Stimulated activated CD8-positive, alpha-beta memory T cell treated with anti-CD3 and anti-CD28 coated beads, Interleukin-7, amount 100 ng/mL, for 24 hours (primary cell): ENCODE results near the gene PPP2CA.
A peak's percentile ranks its signal among the peaks of the same experiment; 100 is the strongest.
"Not testable (repeated sequence)": the region's sequence is repeated elsewhere in the genome, so short reads cannot be mapped to it uniquely, and the experiment has no call there.

Source experiments
- DNase-seq: peaks from one replicate; pipeline ENCODE4 v3.0.0-alpha.2; 2020; ENCODE audit warnings: low read depth

The PPP2CA gene

GRCh38 chr5:134245101-134245604 lies 19.3 kb upstream of the PPP2CA start:
- DNase-seq: no peak

DNA sequence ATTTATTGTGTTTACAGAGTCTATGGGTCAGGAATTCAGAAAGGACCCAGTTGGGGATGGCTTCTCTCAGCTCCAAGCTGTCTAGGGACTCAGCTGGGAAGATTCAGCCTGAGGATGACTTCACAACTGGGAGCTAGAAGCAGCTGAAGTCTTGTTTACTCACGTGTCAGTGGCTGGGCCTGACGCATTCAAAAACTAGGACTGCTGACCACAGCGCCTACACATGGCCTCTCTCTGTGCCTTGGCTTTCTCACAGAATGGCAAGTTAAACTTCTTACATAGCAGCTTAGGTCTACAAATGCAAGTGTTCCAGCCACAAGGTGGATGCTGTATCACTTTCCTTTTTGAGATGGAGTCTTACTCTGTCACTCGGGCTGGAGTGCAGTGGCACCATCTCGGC lies 16.3 kb upstream of the PPP2CA start:
- no peak for DNase-seq

DNA sequence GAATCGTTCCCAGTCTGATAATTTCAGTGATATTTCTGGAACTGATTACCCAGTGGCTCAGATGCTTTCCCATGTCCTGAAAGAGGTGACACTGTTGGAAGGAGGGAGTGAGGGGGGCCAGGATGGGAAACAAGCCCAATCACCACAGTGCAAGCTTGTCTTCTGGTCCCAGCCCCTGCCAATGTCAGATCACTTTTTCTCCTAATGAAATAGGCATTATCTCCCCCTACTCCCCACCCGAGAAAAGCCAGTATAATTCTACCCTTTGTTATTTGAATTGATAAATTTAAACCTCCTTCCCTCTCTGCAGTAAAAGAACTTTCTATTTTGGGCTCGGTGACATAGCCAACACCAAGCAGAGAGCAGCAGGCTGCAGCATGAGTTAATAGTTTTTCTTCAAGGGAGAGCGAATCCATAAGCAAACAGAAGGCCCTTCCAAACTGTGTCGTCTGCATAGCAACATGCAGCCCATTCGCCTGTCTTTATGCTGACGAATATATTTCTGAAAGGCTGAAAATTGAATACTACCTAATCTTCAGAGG lies 14.6 kb upstream of the PPP2CA start:
- DNase-seq: no peak

DNA sequence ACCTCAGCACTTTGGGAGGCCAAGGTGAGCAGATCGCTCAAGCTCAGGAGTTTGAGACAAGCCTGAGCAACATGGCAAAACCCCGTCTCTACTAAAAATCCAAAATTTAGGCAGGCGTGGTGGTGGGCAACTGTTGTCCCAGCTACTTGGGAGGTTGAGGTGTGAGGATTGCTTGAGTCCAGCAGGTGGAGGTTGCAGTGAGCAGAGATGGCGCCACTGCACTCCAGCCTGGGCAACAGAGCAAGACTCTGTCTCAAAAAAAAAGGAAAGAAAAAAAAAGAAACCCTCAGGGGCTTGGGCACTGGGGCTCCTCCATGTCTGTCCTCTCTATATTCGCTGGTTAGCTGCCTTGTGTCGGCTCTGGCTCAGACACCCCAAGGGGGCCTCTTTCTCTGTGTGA lies 10.9 kb upstream of the PPP2CA start:
- DNase-seq: no peak

- DNase-seq: no peak
These were observed 10.4 kb upstream of the PPP2CA start for GRCh38 chr5:134236318-134236717.

DNA sequence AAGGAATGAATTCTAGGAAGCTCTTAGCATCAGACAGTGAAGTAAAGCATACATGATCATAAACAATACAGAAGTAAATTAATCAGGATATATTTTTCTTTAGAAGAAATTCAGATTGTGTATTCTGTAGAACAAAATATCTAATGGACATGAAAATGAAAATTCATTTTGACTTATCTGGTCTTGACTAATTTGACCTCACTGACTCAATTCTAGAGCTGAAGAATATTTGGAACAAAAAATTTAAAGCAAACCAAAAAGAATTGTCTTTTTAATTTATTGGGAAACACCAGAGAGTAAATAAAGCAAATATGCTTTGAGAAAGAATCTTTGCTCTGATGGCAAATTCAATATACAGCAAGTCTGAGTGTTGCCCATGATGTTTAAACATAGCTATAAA lies 2.8 kb upstream of the PPP2CA start:
- DNase-seq: no peak

DNA sequence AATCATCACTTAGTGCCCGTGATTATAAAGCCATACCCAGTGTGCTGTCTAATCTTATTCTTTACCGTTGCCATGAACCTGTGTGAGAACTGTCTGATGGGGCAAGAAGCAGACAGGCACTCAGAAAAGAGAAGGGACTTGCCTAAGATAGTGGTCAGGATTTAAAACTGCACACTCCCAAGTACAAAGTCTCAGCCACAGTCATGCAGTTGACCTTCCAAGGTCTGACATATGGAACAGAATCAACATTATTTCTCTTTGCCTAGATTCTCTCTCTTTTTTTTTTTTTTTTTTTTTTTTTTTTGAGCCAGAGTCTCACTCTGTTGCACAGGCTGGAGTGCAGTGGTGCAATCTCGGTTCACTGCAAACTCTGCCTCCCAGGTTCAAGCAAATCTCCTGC lies 1.9 kb upstream of the PPP2CA start:
- DNase-seq: no peak

DNA sequence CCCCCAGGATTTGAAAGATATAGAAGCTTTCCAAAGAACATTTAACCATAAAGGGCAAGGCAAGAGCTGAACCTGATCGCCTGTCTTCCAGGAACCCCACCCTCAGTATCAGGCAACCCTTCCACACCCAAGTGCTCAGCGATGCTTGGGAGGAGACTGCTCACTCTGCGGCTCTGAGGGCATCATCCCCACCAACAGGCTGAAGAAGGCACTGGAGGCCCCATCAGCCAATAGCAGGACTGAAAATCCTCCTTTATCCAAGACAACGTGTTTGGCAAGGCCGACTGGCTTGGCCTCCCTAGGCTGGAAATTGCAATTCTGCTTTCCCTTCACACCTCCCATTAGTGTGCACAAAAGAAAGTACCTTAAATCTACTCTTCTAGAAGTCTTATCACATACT lies 1.4 kb upstream of the PPP2CA start:
- DNase-seq: no peak

DNA sequence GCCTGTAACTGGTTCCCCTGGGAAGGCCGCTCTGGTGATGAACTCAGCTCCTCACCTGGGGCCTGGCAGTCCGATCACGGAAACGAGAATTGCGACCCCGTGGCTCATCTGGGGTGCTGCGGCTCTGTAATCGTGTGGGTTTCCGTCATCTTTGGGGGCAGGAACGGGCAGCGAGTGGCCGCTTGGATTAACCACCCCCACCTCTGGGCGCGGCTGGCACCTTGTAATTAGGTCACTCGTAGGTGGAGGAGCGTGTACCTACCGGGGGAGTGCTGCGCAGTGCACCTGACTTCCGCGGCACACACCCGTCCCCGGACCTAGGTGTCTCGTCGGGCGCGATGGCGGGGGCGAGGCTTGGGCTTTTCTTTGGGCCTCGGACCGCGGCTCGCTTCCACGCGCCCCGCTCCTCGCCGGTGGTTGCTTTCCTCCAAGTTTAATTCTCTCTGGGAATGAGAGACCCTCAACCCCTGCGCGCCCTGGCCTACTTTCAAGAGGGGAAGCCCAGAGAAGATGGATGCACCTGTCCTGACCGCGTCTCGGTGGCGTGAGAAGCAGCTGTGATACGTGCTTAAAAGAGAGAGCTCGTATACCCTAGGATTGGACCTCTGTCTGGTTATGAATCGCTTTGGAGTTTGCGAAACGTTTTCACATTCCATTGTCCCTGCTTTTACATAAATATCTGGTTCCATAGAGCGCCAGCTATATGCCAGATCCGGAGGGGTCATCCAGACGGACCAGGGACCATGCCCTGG lies 744 bp upstream of the PPP2CA start:
- no peak for DNase-seq

DNA sequence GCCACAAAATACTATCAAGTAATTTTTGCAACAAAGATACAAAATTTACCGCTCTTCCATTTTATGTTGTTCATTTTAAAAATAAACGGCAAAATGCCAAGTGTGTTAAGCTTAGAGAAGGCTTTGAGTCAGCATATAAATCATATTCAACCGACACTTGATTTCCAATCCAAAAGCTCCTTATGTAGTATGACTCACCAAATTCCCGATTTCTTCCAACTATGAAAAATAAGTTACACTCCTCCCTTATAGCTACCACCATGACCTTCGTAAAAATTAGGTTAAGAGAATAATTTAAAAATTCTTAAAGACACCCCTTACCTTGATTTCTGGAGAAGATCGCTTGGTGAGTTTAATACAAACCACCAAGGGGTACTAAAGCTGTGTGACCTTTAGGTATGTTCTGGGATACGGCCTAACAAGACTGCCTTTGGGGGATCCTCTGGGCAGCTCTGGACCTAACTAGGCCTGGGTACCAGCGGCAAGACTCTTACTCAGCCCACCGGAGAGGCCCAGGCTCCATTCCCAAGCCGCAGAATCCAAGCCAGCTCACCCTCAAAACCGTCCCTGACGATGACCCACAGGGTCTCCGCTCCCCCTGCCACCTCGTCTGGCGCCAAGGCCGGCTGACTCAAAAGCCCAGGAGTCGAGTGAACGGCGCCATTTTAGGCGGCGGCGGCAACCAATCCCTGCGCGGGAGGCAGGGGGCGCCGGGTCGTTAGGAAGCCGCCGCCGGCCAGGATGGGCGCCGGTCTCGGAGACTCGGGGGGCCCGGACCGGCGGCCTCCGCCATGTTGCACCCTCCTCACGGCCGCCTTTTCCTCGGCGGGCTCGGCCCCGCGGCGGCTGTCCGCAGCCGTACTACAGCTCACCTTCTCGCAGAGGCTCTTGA lies 739 bp downstream of the PPP2CA start:
- DNase-seq: peak; percentile 28

- DNase-seq: no peak
These were observed 2.2 kb downstream of the PPP2CA start for GRCh38 chr5:134223406-134224248.

DNA sequence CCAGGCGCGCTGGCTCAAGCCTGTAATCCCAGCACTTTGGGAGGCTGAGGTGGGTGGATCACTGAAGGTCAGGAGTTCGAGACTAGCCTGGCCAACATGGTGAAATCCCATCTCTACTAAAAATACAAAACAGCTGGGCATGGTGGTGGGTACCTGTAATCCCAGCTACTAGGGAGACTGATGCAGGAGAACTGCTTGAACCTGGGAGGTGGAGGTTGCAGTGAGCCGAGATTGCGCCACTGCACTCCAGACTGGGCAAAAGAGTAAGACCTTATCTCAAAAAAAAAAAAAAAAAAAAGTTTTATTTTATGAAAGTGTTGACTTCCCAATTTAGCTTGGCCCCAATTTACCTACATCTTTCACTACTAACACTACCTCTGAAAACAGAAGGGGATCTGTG lies 4.2 kb downstream of the PPP2CA start:
- not testable (repeated sequence) for DNase-seq

GRCh38 chr5:134215757-134216156 lies 10.1 kb downstream of the PPP2CA start:
- DNase-seq: no peak

DNA sequence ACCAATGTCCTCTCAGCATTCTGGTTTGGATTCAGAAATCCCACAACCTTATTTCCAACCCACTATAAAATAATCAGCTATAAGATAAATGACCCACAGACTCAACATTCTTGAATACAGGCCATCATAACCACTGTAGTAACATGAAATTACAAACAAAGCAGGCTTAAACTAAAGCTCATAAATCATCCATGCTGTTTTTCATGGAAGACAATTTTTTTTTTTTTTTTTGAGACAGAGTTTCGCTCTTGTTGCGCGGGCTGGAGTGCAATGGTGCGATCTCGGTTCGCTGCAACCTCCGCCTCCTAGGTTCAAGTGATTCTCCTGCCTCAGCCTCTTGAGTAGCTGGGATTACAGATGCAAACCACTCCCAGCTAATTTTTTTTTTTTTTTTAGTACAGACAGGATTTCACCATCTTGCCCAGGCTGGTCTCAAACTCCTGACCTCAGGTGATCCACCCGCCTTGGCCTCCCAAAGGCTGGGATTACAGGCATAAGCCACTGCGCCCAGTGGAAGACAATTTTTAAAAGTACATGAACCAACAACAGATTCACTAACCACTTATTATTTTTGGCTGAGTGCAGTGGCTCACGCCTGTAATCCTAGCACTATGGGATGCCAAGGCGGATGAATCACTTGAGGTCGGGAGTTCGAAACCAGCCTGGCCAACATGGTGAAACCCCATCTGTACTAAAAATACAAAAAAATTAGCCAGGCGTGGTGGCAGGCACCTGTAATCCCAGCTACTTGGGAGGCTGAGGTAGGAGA lies 14.4 kb downstream of the PPP2CA start:
- not testable (repeated sequence) for DNase-seq

- DNase-seq: no peak
These were observed 16.2 kb downstream of the PPP2CA start for GRCh38 chr5:134209477-134210245.

GRCh38 chr5:134207696-134208095 lies 18.2 kb downstream of the PPP2CA start:
- no peak for DNase-seq

- no peak for DNase-seq
These were observed 19.2 kb downstream of the PPP2CA start for GRCh38 chr5:134206627-134207160.

DNA sequence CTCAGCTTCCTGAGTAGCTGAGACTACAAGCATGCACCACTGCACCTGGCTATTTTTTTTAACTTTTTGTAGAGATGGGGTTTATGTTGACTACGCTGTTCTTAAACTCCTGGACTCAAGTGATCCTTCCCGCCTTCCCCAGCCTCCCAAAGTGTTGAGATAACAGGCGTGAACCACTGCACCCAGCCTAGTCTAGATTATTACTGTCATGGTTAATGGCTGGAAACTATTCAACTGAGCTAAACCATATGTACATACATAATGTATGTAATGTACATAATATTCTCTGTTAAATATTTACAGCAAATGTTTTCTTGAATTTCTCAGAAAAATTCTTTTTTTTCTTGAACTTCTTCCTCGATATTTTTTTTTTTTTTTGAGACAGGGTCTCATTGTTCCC lies 21.3 kb downstream of the PPP2CA start:
- DNase-seq: no peak

DNA sequence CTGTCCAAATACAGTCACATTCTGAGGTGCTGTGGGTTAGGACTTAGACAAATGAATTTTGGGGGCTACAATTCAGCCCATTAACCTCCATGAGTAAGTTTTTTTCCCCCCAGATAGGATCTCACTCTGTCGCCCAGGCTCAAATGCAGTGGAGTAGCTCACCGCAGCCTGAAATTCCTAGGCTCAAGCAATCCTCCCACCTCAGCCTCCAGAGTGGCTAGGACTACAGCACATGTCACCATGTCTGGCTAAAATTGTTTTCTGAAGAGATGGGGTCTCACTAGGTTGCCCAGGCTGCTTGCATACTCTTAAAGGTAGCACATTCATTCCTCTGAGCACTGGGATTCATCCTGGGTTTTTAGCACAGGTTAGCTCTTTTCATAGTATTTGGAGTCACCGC lies 22.2 kb downstream of the PPP2CA start:
- DNase-seq: no peak

GRCh38 chr5:134195666-134196065 lies 30.2 kb downstream of the PPP2CA start:
- DNase-seq: no peak
